HG02885 (cell line): ENCODE measurements around the gene ARSD.
"Not testable (repeated sequence)": the region's sequence is repeated elsewhere in the genome, so short reads cannot be mapped to it uniquely, and the experiment has no call there.

Experiments
- ATAC-seq: cut with Tn5 transposase; IDR thresholded peaks from one replicate; pipeline ENCODE4 v1.9.1; 2021; ENCODE audit warnings: mild to moderate bottlenecking; ENCODE audit not compliant: unreplicated experiment, poor library complexity

Gene ARSD

GRCh38 chrX:2894885-2895292 is 34.2 kb downstream of the ARSD start:
- no peak for ATAC-seq

- no peak for ATAC-seq
Observed at GRCh38 chrX:2892816-2893215, 36.3 kb downstream of the ARSD start.

- not testable (repeated sequence) for ATAC-seq
Observed at GRCh38 chrX:2890536-2891460, 38.3 kb downstream of the ARSD start.

- not testable (repeated sequence) for ATAC-seq
Observed at GRCh38 chrX:2889706-2890490, 39.2 kb downstream of the ARSD start.

GRCh38 chrX:2889045-2889605 is 40.0 kb downstream of the ARSD start:
- no peak for ATAC-seq

- no peak for ATAC-seq
Observed at GRCh38 chrX:2888309-2888708, 40.8 kb downstream of the ARSD start.

- ATAC-seq: no peak
Observed at GRCh38 chrX:2883770-2884169, 45.4 kb downstream of the ARSD start.

- no peak for ATAC-seq
Observed at GRCh38 chrX:2879670-2880069, 49.5 kb downstream of the ARSD start.

- ATAC-seq: no peak
Observed at GRCh38 chrX:2878563-2878962, 50.6 kb downstream of the ARSD start.

GRCh38 chrX:2875798-2876399 is 53.2 kb downstream of the ARSD start:
- ATAC-seq: no peak

GRCh38 chrX:2875136-2875481 is 54.0 kb downstream of the ARSD start:
- no peak for ATAC-seq

GRCh38 chrX:2874222-2875135 is 54.7 kb downstream of the ARSD start:
- ATAC-seq: no peak

- ATAC-seq: no peak
Observed at GRCh38 chrX:2872671-2873277, 56.4 kb downstream of the ARSD start.

- no peak for ATAC-seq
Observed at GRCh38 chrX:2871831-2872230, 57.3 kb downstream of the ARSD start.

GRCh38 chrX:2870650-2871049 is 58.5 kb downstream of the ARSD start:
- no peak for ATAC-seq

GRCh38 chrX:2867206-2867605 is 61.9 kb downstream of the ARSD start:
- no peak for ATAC-seq

- ATAC-seq: no peak
Observed at GRCh38 chrX:2863646-2864045, 65.5 kb downstream of the ARSD start.

- ATAC-seq: no peak
Observed at GRCh38 chrX:2862404-2862803, 66.7 kb downstream of the ARSD start.

GRCh38 chrX:2859197-2859797 is 69.8 kb downstream of the ARSD start:
- ATAC-seq: no peak
